HL-60 (cell line): ENCODE results near the gene ALG1L2.
"Not testable (repeated sequence)": the region's sequence is repeated elsewhere in the genome, so short reads cannot be mapped to it uniquely, and the experiment has no call there.

ENCODE experiments used
- POLR2AphosphoS5 ChIP-seq: IDR thresholded peaks from 2 replicates; pipeline ENCODE4 v1.6.1; 2012; ENCODE audit warnings: low read depth
- SPI1 ChIP-seq: IDR thresholded peaks from 2 replicates; pipeline ENCODE4 v1.6.1; 2012; ENCODE audit warnings: low read depth, mild to moderate bottlenecking, borderline replicate concordance
- TF ChIP-seq, protein P1 (sequence below): IDR thresholded peaks from one replicate; pipeline ENCODE4 v1.5.1; 2011; ENCODE audit warnings: low read length, control low read depth, inconsistent platforms; ENCODE audit not compliant: insufficient read depth

DNA sequence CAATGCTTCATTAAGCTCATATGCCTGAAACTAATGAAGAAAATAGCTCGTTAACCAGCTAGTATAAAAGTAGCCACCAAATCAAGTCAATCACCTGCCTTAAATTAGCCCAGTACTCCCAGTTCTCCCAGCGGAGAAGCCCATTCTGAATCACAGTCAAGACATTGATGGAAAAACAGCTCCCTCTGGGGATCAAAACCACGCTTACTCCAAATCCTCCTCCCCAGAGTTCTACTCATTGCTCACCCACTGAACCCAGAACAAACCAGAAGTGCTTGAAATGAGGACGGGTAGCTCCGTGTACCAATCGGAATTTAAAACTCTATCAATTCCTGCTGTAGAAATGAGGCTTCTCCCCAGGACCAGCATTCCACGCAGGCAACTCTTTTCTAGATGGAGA is 54.7 kb downstream of the ALG1L2 start:
- TF ChIP-seq, protein P1, sequence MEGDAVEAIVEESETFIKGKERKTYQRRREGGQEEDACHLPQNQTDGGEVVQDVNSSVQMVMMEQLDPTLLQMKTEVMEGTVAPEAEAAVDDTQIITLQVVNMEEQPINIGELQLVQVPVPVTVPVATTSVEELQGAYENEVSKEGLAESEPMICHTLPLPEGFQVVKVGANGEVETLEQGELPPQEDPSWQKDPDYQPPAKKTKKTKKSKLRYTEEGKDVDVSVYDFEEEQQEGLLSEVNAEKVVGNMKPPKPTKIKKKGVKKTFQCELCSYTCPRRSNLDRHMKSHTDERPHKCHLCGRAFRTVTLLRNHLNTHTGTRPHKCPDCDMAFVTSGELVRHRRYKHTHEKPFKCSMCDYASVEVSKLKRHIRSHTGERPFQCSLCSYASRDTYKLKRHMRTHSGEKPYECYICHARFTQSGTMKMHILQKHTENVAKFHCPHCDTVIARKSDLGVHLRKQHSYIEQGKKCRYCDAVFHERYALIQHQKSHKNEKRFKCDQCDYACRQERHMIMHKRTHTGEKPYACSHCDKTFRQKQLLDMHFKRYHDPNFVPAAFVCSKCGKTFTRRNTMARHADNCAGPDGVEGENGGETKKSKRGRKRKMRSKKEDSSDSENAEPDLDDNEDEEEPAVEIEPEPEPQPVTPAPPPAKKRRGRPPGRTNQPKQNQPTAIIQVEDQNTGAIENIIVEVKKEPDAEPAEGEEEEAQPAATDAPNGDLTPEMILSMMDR = not testable (repeated sequence)
- TF ChIP-seq SPI1, POLR2AphosphoS5: not testable (repeated sequence)
